SK-N-SH treated with all-trans-retinoic acid at 6 μM for 48 hours (cell line): ENCODE data around the gene CRYGC.

Experiments
- ARNTL ChIP-seq: fragments of 450-650 bp; formaldehyde crosslinking; IDR thresholded peaks from 2 replicates; pipeline ENCODE4 v1.5.0; 2020; ENCODE audit warnings: low read depth, mild to moderate bottlenecking, moderate library complexity, borderline replicate concordance
- OSR1 ChIP-seq: fragments of 250-450 bp; sonication (Bioruptor Pico); IDR thresholded peaks from 2 replicates; pipeline ENCODE4 v1.8.0; 2022; ENCODE audit warnings: moderate library complexity, mild to moderate bottlenecking, inconsistent platforms
- PPARA ChIP-seq: fragments of 250-450 bp; sonication (Bioruptor Pico); IDR thresholded peaks from 2 replicates; pipeline ENCODE4 v1.5.0; 2020; ENCODE audit warnings: mild to moderate bottlenecking, borderline replicate concordance
- RARB ChIP-seq: fragments of 250-450 bp; sonication (Bioruptor Pico); IDR thresholded peaks from 2 replicates; pipeline ENCODE4 v1.8.0; 2021; ENCODE audit warnings: mild to moderate bottlenecking, moderate library complexity
- TCF4 ChIP-seq: fragments of 250-450 bp; sonication (Bioruptor Pico); IDR thresholded peaks from 2 replicates; pipeline ENCODE4 v1.8.0; 2021; ENCODE audit warnings: mild to moderate bottlenecking, moderate library complexity, borderline replicate concordance
- ZFP30 ChIP-seq: fragments of 450-650 bp; formaldehyde crosslinking; IDR thresholded peaks from 2 replicates; pipeline ENCODE4 v1.5.0; 2022; ENCODE audit warnings: mild to moderate bottlenecking, moderate library complexity
- ZNF565 ChIP-seq: fragments of 450-650 bp; formaldehyde crosslinking; conservative IDR thresholded peaks from 2 replicates; pipeline ENCODE4 v1.5.0; 2020; ENCODE audit warnings: low read depth, mild to moderate bottlenecking, moderate library complexity
- ZNF70 ChIP-seq: fragments of 450-650 bp; formaldehyde crosslinking; IDR thresholded peaks from 2 replicates; pipeline ENCODE4 v1.5.0; 2020; ENCODE audit warnings: mild to moderate bottlenecking, moderate library complexity
- TF ChIP-seq, protein P1 (sequence below): fragments of 250-450 bp; sonication (Bioruptor Pico); IDR thresholded peaks from 2 replicates; pipeline ENCODE4 v1.8.0; 2020; ENCODE audit warnings: mild to moderate bottlenecking, moderate library complexity, borderline replicate concordance
- TF ChIP-seq, protein P2 (sequence below): fragments of 250-450 bp; sonication (Bioruptor Pico); IDR thresholded peaks from 2 replicates; pipeline ENCODE4 v1.5.0; 2020; ENCODE audit warnings: mild to moderate bottlenecking, moderate library complexity

DNA sequence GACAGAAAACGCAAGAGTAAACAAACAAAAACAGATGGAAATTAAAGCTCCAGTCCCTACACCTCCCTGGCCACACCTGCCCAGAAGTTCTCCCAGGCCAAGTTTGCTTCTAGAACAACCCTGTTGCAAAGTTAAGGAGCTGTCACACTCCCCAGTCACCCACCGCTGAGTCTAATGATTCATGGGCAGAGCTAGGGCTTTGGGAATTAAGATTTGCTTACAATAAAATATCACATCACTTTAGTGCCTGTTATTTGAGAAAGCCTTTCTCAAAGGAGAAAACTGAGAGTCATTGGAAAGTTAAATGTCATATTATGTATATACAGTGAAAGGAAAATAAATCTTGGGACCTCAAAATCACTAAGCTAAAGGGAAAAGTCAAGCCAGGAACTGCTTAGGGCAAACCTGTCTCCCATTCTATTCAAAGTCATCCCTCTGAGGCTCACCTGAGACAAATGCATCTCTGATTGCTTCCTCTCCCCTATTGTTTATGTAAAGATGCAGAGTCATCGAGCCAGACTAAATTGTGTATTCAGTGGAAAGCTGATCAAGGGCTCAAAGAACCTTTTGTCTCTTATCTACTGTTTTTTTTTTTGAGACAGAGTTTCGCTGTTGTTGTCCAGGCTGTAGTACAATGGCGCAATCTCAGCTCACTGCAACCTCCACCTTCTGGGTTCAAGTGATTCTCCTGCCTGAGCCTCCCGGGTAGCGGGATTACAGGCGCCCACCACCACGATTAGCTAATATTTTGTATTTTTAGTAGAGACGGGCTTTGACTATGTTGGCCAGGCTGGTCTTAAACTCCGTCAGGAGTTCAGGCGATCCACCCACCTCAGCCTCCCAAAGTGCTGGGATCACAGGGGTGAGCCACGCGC lies 13.5 kb upstream of the CRYGC start:
- TF ChIP-seq OSR1: no peak
- no peak for TF ChIP-seq RARB
- TF ChIP-seq ZFP30 (CRISPR knock-in tag): no peak
- TF ChIP-seq, protein P1, sequence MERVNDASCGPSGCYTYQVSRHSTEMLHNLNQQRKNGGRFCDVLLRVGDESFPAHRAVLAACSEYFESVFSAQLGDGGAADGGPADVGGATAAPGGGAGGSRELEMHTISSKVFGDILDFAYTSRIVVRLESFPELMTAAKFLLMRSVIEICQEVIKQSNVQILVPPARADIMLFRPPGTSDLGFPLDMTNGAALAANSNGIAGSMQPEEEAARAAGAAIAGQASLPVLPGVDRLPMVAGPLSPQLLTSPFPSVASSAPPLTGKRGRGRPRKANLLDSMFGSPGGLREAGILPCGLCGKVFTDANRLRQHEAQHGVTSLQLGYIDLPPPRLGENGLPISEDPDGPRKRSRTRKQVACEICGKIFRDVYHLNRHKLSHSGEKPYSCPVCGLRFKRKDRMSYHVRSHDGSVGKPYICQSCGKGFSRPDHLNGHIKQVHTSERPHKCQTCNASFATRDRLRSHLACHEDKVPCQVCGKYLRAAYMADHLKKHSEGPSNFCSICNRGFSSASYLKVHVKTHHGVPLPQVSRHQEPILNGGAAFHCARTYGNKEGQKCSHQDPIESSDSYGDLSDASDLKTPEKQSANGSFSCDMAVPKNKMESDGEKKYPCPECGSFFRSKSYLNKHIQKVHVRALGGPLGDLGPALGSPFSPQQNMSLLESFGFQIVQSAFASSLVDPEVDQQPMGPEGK (CRISPR knock-in tag): no peak
- TF ChIP-seq, protein P2, sequence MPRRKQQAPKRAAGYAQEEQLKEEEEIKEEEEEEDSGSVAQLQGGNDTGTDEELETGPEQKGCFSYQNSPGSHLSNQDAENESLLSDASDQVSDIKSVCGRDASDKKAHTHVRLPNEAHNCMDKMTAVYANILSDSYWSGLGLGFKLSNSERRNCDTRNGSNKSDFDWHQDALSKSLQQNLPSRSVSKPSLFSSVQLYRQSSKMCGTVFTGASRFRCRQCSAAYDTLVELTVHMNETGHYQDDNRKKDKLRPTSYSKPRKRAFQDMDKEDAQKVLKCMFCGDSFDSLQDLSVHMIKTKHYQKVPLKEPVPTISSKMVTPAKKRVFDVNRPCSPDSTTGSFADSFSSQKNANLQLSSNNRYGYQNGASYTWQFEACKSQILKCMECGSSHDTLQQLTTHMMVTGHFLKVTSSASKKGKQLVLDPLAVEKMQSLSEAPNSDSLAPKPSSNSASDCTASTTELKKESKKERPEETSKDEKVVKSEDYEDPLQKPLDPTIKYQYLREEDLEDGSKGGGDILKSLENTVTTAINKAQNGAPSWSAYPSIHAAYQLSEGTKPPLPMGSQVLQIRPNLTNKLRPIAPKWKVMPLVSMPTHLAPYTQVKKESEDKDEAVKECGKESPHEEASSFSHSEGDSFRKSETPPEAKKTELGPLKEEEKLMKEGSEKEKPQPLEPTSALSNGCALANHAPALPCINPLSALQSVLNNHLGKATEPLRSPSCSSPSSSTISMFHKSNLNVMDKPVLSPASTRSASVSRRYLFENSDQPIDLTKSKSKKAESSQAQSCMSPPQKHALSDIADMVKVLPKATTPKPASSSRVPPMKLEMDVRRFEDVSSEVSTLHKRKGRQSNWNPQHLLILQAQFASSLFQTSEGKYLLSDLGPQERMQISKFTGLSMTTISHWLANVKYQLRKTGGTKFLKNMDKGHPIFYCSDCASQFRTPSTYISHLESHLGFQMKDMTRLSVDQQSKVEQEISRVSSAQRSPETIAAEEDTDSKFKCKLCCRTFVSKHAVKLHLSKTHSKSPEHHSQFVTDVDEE (CRISPR knock-in tag): no peak
- no peak for TF ChIP-seq PPARA (CRISPR knock-in tag)
- no peak for TF ChIP-seq ZNF70
- no peak for TF ChIP-seq ZNF565 (CRISPR knock-in tag)
- TF ChIP-seq ARNTL (CRISPR knock-in tag): no peak
- no peak for TF ChIP-seq TCF4
